ENCODE measurements around the gene PLCL2. TPM values are rescaled to one million over a fixed set of nuclear protein-coding genes. Genes with fewer than 3 reads are reported as not detected.

PLCL2 gene
- total RNA-seq, 1 donor from 2014 or later = 5.6 TPM

DNA sequence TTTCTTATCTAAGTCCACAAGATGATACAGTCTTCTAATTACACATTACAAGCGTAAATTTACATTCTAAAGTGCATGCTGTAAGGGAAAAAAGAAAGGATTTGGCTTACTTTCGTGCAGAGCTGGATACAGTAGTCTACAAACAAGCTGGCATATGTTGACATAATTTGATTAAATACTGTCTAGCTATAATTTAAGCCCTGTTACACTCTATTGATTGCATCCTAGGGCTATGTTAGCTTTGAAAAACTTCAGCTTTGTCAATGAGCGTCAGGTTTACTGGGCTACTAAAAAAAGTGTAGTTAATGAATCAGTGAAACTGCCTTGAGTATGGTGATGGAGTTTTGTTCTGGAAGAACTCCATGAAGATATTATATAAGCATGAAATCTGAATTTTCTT, 24.5 kb upstream of the PLCL2 start:
- no peak overlapping the region for H3K27ac ChIP-seq
- intact Hi-C loops (cut with DNase I) = no loop called here
- no peaks in the 10 kb centered on the region for H3K4me1 ChIP-seq
- H3K4me3 ChIP-seq = no peak overlapping the region
- TF ChIP-seq, protein P1, sequence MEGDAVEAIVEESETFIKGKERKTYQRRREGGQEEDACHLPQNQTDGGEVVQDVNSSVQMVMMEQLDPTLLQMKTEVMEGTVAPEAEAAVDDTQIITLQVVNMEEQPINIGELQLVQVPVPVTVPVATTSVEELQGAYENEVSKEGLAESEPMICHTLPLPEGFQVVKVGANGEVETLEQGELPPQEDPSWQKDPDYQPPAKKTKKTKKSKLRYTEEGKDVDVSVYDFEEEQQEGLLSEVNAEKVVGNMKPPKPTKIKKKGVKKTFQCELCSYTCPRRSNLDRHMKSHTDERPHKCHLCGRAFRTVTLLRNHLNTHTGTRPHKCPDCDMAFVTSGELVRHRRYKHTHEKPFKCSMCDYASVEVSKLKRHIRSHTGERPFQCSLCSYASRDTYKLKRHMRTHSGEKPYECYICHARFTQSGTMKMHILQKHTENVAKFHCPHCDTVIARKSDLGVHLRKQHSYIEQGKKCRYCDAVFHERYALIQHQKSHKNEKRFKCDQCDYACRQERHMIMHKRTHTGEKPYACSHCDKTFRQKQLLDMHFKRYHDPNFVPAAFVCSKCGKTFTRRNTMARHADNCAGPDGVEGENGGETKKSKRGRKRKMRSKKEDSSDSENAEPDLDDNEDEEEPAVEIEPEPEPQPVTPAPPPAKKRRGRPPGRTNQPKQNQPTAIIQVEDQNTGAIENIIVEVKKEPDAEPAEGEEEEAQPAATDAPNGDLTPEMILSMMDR (IDR thresholded peaks at IDR 0.05) = no peak
- TF ChIP-seq POLR2AphosphoS5 (IDR thresholded peaks at IDR 0.05; ENCODE audit: insufficient read depth in 1 of 2, low read depth in 1 of 2) (no peak), POLR2A (IDR thresholded peaks at IDR 0.05) (no peak)
- H3K9me3 ChIP-seq = no peaks in the 10 kb centered on the region
- H3K36me3 ChIP-seq = no peaks in the 10 kb centered on the region
- DNase-seq (ENCODE audit: extremely low spot score in 2 of 2) = no peak
- no peaks in the 10 kb centered on the region for H3K27me3 ChIP-seq

DNA sequence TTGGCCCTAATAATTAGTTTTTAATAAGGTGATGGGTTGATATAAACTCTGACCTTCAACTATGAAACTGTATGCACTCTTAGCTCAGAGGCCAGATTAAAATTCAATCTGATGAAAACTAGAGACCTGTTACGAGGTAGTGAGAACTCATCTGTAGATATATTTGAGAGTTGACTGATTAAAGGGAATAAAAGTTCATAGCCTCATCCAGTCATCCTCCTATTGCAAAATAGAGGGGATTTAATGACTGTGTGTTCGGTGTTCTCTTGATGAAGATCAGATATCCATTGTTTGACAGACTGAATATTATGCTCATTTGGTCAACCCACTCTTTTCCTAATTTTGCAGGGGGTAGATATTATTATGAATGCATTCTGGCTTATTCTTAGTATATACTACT, 23.3 kb upstream of the PLCL2 start:
- DNase-seq (ENCODE audit: extremely low spot score in 2 of 2) = no peak
- Histone ChIP-seq H3K36me3 (no peaks in the 10 kb centered on the region), H3K9me3 (no peaks in the 10 kb centered on the region), H3K4me3 (no peak overlapping the region), H3K27ac (no peak overlapping the region), H3K27me3 (no peaks in the 10 kb centered on the region), H3K4me1 (no peaks in the 10 kb centered on the region)
- TF ChIP-seq, protein P1 (IDR thresholded peaks at IDR 0.05) = no peak
- TF ChIP-seq POLR2A (IDR thresholded peaks at IDR 0.05) (no peak), POLR2AphosphoS5 (IDR thresholded peaks at IDR 0.05; ENCODE audit: insufficient read depth in 1 of 2, low read depth in 1 of 2) (no peak)
- intact Hi-C loops (cut with DNase I) = no loop called here

DNA sequence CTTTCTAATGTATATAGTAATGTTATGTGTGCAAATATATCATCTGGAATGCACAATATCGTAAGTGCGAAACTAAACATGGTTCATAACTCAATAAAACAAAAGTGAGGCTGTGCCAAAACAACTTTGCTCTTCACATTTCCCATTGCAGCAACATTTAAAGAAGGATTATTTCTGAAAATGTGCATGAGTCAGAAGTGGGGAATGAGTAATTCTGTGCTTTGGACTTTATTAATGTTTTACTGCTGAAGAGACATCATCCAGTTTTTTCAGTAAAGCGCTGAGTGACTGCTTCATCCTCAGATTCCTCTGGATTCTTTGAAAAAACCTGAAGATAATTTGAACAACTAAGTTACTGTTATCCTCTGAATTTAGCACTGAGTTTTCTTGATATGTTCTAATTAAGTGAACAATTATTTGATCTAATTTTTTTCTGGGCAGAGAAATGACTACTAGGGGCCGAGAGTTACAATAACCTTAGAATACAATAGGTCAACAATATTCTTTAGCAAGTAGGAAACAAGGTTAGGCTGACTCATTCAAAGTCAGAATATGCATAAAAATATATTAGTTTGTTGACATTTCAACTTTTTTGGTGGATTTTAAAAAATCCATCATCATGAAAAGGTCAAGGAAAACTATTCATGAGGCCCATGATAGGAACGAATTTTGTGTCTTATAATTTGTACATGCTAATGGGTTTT, 20.0 kb upstream of the PLCL2 start:
- no peaks in the 10 kb centered on the region for H3K36me3 ChIP-seq
- H3K4me1 ChIP-seq = no peaks in the 10 kb centered on the region
- TF ChIP-seq, protein P1 (IDR thresholded peaks at IDR 0.05) = no peak
- TF ChIP-seq POLR2AphosphoS5 (IDR thresholded peaks at IDR 0.05; ENCODE audit: insufficient read depth in 1 of 2, low read depth in 1 of 2) (no peak), POLR2A (IDR thresholded peaks at IDR 0.05) (no peak)
- H3K9me3 ChIP-seq = no peaks in the 10 kb centered on the region
- H3K4me3 ChIP-seq = no peak overlapping the region
- no peak for DNase-seq (ENCODE audit: extremely low spot score in 2 of 2)
- no peak overlapping the region for H3K27ac ChIP-seq
- intact Hi-C loops (cut with DNase I) = no loop called here
- H3K27me3 ChIP-seq = no peaks in the 10 kb centered on the region

DNA sequence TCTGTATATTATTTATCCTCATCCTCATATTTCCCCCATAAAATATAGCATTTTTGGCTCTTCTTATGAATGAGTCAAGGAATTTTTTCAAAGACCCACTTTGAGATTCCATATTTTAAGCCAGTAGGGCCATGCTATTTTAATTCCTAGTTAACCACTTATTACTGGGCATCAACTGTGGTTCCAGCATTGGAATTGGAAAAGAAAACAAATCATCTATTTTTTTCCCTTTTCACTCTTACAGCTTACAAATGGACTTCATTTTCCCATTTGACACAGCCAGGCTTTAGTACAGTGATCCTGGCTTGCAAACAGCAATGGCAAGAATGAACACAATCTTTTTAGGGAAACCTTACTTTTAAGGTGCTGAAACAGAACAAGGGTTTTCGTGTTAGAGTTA, 19.4 kb upstream of the PLCL2 start:
- no peaks in the 10 kb centered on the region for H3K36me3 ChIP-seq
- TF ChIP-seq POLR2A (IDR thresholded peaks at IDR 0.05) (no peak), POLR2AphosphoS5 (IDR thresholded peaks at IDR 0.05; ENCODE audit: insufficient read depth in 1 of 2, low read depth in 1 of 2) (no peak)
- TF ChIP-seq, protein P1 (IDR thresholded peaks at IDR 0.05) = no peak

DNA sequence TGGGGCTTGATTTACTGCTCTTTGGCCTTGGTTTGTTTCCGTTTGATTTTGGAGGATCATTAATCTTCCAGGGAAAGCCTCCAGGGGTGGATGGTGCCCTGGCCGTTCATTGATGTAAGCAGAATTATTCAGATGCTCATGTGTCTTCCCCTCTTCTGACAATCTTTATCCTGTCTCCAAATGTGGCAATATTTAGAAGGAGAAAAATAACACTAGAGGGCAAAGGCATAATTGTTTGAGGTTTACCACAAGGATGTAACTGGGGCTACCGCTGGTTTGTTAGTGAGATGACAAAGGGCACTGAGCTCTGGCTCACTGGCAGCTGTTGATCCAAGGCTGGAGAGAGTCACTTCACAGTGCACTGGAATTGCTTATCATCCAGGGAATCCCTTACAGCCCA, 18.2 kb upstream of the PLCL2 start:
- Histone ChIP-seq H3K4me1 (no peaks in the 10 kb centered on the region), H3K27ac (no peak overlapping the region), H3K36me3 (no peaks in the 10 kb centered on the region), H3K9me3 (no peaks in the 10 kb centered on the region), H3K27me3 (no peaks in the 10 kb centered on the region), H3K4me3 (no peak overlapping the region)
- no peak for TF ChIP-seq POLR2A (IDR thresholded peaks at IDR 0.05)
- no peak for TF ChIP-seq POLR2AphosphoS5 (IDR thresholded peaks at IDR 0.05; ENCODE audit: insufficient read depth in 1 of 2, low read depth in 1 of 2)
- TF ChIP-seq, protein P1 (IDR thresholded peaks at IDR 0.05) = no peak
- DNase-seq (ENCODE audit: extremely low spot score in 2 of 2) = no peak
- intact Hi-C loops (cut with DNase I) = no loop called here

More for the DNA sequence above, 19.4 kb upstream of the PLCL2 start:
- H3K4me3 ChIP-seq = no peak overlapping the region
- no peak for DNase-seq (ENCODE audit: extremely low spot score in 2 of 2)
- H3K27me3 ChIP-seq = no peaks in the 10 kb centered on the region
- H3K9me3 ChIP-seq = no peaks in the 10 kb centered on the region
- intact Hi-C loops (cut with DNase I) = no loop called here
- H3K4me1 ChIP-seq = no peaks in the 10 kb centered on the region
- H3K27ac ChIP-seq = no peak overlapping the region

Measured in vagina (tissue), 2 donors.